Activated T-helper 17 cell treated with anti-CD3 and anti-CD28 coated beads, Interleukin-2, amount 50 U/mL, for 72 hours (primary cell): ENCODE data around the gene RASL10B. TPM values are rescaled to one million over a fixed set of nuclear protein-coding genes. Genes with fewer than 3 reads are reported as not detected.
"Not testable (repeated sequence)": the region's sequence is repeated elsewhere in the genome, so short reads cannot be mapped to it uniquely, and the experiment has no call there.

ENCODE experiments used
- ATAC-seq: fragments of 150-1000 bp; cut with Tn5 transposase; replicated peaks from 2 replicates; pipeline ENCODE4 v1.10.0; 2021; ENCODE audit warnings: mild to moderate bottlenecking, moderate library complexity
- H3K27ac Mint-ChIP-seq: one replicate; pipeline ENCODE4 v1.8.0; 2022; ENCODE audit warnings: mixed read lengths
- H3K27me3 Mint-ChIP-seq: one replicate; pipeline ENCODE4 v1.8.0; 2022; ENCODE audit warnings: mixed read lengths
- H3K36me3 Mint-ChIP-seq: one replicate; pipeline ENCODE4 v1.8.0; 2022; ENCODE audit warnings: low read depth, mild to moderate bottlenecking, mixed read lengths
- H3K4me1 Mint-ChIP-seq: one replicate; pipeline ENCODE4 v1.8.0; 2022; ENCODE audit warnings: mixed read lengths
- H3K4me3 Mint-ChIP-seq: one replicate; pipeline ENCODE4 v1.8.0; 2022; ENCODE audit warnings: mild to moderate bottlenecking, mixed read lengths
- H3K9me3 Mint-ChIP-seq: one replicate; pipeline ENCODE4 v1.8.0; 2022; ENCODE audit warnings: mixed read lengths
- total RNA-seq, 2 donors: library from RNA; stranded (reverse); gene quantifications; one replicate each; pipeline ENCODE4 v1.2.3, GENCODE V29; 2022

Gene RASL10B
- total RNA-seq, 2 donors from 2014 or later: 0.16 to 0.63 TPM

DNA sequence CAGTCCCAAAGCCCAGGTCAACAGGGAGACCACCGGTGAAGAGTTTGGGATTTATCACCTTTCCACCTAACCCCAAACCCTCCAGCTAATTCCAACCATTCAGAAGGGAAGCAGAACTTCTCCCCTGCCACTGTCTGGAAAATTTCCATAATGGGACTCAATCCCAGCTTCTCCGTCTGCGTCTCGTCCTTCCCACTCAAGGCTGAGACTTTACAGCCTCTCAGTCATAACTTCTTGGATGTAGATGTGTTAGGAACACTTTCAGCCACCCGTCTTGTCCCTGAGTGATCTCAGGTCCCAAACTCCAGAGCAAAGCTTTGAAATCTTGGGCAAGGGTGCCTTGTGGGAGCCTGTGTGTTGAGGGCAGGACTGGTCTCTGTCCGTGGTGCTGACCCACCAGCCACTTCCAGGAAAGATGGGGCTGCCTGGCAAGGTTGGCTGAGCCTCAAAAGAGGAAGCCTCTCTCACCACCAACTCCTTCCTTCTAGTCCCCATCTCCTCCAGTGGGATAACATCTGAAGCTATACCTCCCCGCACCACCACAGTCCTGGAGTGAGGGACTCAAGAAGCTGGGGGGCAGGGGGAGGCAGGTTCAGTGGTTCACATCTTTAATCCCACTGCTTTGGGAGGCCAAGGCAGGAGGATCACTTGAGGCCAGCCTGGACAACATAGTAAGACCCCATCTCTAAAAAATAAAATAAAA is 12.3 kb downstream of the RASL10B start:
- H3K27ac Mint-ChIP-seq: no peak overlapping the region
- ATAC-seq: no peak
- H3K4me1 Mint-ChIP-seq: peaks cover 3% of the 10 kb centered on the region
- no peaks in the 10 kb centered on the region for H3K36me3 Mint-ChIP-seq
- H3K9me3 Mint-ChIP-seq: no peaks in the 10 kb centered on the region
- no peak overlapping the region for H3K4me3 Mint-ChIP-seq
- peaks cover 13% of the 10 kb centered on the region for H3K27me3 Mint-ChIP-seq

DNA sequence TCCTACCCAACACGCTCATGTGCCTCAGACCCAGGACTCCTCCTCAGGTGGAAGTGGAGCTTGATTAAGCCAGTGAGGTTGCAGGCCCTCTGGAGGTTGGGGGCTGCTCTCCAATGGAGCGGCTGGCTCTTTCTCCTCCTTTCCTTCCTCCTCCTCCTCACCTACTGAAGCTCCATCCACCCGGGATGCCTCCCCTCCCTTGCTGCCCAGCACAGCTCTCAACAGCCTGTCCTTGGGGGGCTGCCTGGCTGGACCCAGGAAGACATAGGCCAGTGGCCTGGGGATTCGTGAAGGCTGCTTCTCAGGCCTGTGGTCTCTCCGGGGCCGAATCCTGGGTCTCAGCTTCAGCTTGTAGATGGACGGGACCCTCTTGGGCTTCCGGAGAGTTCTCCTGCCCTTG is 13.4 kb downstream of the RASL10B start:
- no peak overlapping the region for H3K27ac Mint-ChIP-seq
- H3K4me3 Mint-ChIP-seq: no peak overlapping the region
- ATAC-seq: no peak
- no peaks in the 10 kb centered on the region for H3K9me3 Mint-ChIP-seq
- H3K4me1 Mint-ChIP-seq: peaks cover 3% of the 10 kb centered on the region
- no peaks in the 10 kb centered on the region for H3K36me3 Mint-ChIP-seq
- H3K27me3 Mint-ChIP-seq: peaks cover 23% of the 10 kb centered on the region

DNA sequence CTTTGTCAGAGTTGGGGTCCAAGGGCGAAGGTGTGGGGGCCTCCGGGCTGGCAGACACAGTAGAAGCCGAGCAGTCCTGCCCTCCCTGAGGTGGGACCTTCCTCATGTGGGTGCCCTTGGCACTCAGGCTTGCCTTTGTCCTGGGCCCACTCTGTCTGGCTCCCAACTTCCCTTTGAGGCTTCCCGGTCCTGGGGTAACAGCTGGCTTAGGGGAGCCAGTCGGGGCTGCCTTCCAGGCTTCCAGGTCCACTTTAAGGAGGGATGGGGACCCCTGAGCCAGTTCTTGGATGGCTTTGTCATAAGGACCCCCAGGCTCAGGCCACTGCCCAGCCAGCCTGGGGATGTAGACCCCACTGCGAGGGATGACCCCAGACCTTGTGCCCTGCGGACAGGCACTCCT is 13.8 kb downstream of the RASL10B start:
- Mint-ChIP-seq H3K4me3 (no peak overlapping the region), H3K36me3 (no peaks in the 10 kb centered on the region), H3K4me1 (peaks cover 3% of the 10 kb centered on the region), H3K27ac (no peak overlapping the region), H3K27me3 (peaks cover 25% of the 10 kb centered on the region), H3K9me3 (no peaks in the 10 kb centered on the region)
- ATAC-seq: no peak

DNA sequence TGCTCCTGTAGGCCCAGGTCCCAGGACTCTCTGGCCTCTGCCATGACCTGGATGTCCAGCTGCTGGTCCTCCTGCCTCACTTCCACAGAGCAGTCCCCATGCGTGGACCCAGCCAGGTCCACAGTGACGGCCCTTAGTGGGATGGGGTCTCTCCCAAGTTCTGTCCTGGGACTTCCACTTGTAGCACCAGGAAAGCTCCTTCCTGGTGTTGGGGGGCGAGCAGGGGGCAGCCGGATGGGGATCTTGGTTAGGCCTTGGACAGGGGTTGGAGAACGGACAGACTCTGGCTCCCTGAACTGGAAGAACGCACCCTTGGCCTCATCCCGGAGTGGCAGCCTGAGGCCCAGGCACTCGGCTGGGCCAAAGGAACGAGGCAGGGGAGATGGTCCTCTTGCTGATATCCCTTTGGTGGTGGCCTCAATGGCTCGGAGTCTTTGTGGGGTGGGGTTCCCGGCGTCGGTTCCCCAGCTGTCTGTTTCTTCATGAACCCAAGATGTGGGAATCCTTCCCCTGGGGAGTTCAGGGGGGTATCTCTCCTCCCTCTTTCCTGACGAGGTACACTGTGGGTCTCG is 14.4 kb downstream of the RASL10B start:
- Mint-ChIP-seq H3K27me3 (peaks cover 31% of the 10 kb centered on the region), H3K27ac (no peak overlapping the region), H3K36me3 (no peaks in the 10 kb centered on the region), H3K4me1 (peaks cover 3% of the 10 kb centered on the region), H3K4me3 (no peak overlapping the region), H3K9me3 (no peaks in the 10 kb centered on the region)
- no peak for ATAC-seq

DNA sequence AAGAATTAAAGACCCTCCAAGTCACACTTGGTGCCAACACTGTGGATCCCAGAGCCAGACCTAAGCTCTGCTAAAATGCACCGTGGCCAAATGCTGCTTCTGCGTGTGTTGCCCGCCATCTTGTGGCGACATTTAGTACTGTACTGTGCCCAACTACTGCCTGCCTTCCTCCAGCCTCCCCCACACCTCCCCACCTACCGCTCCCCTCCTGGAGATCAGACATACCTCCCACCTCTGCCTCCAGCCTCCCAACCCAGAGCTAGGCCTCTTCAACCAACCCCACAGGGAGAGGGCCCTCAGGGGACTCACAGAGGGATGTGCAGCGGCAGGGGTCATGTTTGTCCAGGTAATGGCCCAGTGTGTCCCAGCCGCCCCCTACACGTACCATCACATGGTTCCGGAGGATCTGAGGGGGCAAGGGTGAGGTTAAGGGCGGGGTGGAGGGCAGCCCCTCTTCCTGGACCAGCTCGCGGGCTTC is 16.1 kb downstream of the RASL10B start:
- H3K27ac Mint-ChIP-seq: no peak overlapping the region
- no peaks in the 10 kb centered on the region for H3K4me1 Mint-ChIP-seq
- ATAC-seq: peak; percentile 90
- no peak overlapping the region for H3K4me3 Mint-ChIP-seq
- H3K36me3 Mint-ChIP-seq: no peaks in the 10 kb centered on the region
- peaks cover 29% of the 10 kb centered on the region for H3K27me3 Mint-ChIP-seq
- H3K9me3 Mint-ChIP-seq: no peaks in the 10 kb centered on the region

DNA sequence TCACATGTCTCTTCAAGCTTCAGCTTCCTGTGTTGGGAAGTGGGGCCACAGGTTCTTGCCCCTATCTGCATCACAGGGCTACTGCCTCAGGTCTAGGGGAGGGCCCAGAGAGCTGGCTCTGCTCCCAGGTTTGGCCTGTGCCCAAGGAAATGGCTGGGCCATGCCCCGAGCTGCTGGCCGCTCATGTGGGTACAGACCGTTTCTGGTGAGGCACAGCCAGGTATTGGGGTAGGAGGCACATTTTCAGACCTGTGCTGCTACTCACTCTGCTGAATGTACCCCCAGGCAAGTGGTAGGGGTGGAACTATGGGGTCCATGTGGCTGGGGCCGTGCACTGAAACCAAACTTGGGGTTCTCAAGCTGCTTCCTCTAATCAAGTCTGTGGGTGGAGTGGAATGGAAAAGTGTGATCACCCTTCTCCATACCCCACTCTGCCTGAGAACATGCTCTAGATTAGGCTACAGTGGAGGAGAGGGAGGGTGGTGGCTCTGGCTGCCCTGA is 17.0 kb downstream of the RASL10B start:
- Mint-ChIP-seq H3K4me1 (no peaks in the 10 kb centered on the region), H3K27ac (no peak overlapping the region), H3K9me3 (no peaks in the 10 kb centered on the region), H3K27me3 (peaks cover 28% of the 10 kb centered on the region), H3K4me3 (no peak overlapping the region), H3K36me3 (no peaks in the 10 kb centered on the region)
- no peak for ATAC-seq

DNA sequence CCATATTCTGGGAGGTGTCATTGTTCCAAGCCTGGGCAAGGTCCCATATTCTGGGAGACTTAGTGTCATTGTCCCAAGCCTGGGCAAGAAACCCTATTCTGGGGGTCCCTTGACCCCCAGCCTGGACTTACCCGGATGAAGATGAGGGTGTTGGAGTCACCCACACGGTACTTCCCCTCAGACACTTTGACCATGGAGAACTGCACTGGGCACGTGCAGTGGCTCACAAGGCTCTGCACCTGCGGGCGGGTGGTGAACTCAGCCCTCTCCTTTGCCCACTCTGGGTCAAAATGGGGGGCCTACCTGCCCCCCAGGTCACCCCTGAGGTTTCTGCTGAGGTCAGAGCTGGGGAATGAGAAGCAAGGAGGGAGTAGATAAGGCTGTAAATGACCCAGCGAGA is 17.5 kb downstream of the RASL10B start:
- Mint-ChIP-seq H3K4me3 (no peak overlapping the region), H3K27me3 (peaks cover 28% of the 10 kb centered on the region), H3K4me1 (no peaks in the 10 kb centered on the region), H3K36me3 (no peaks in the 10 kb centered on the region), H3K9me3 (no peaks in the 10 kb centered on the region), H3K27ac (no peak overlapping the region)
- ATAC-seq: no peak

DNA sequence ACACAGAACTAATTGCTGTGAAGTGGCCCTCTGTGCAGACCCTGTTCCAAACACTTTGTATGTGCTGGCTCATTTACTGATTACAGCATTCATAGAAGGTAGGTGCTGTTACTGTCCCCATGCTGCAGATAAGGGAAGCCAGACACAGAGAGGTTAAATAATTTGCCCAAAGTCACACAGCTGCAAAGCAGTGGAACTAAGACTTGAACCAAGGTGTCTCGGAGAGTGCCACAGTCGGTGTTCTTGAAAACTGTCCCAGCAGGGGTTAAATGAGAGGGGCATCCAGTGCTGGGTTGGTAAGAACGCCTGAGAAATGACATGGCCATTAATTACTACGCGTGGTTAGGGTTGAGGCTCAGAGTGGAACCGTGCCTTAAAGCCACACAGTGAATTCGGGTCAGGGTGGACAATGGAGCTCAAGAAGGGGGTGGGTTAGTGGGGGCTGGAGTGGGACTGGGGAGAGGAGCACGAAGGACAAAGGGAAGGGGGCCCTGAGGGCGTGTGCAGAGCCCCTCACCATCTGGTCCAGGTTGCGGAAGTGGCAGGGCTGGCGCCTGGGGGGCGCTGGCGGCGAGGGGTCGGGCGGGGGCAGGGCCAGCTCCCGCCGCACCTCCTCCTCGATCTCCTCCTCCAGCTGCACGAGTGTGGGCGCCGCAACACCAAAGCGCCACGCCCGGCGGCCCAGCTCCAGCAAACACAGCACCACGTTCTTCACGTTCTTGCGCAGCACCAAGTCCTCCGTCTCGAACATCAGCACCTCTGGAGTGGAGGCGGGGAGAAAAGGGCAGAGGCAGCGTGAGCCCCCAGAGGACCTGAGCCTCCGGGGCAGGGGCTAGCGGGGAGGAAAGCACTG is 18.3 kb downstream of the RASL10B start:
- H3K4me1 Mint-ChIP-seq: no peaks in the 10 kb centered on the region
- H3K36me3 Mint-ChIP-seq: no peaks in the 10 kb centered on the region
- H3K27me3 Mint-ChIP-seq: peaks cover 28% of the 10 kb centered on the region
- no peak for ATAC-seq
- H3K27ac Mint-ChIP-seq: no peak overlapping the region
- H3K9me3 Mint-ChIP-seq: no peaks in the 10 kb centered on the region
- H3K4me3 Mint-ChIP-seq: no peak overlapping the region

DNA sequence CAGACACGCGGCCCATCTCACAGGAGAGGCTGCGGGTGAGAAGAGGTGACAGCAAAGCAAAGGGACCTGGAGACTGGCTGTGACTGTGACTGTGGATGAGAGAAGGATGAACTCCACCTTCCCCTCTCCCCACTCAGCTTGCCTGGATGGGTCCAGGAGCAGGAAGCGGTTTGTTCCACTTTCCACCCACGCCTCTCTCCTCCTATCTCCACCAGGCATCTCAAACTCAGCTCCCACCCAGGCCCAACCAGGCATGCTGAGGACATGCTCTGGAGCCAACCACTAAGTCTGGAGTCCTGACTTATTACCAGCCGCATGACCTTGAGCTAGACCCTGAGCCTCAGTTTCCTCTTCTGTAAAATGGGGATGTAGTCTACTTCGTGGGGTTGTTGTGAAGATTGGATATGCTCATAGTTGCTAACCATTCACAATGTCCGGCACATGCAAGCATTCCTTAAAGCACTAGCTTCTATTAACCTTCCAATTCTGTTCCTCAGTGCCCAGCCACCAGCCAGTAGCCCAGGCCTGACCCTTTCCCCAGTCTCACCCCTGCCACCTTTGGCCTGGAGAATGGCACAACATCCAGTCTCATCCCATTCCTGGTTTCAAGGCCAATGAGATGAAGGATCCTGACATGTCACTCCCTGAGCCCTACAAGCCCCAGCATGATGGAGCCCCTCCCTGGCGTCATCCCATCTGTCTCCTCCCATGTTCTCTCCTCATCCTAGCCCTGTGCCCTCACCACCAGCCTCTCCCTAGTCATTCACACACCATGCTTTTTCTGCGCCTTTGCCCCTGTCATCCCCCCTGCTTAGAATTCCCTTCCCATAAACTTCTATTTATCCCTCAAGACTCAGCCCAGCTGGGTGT is 19.3 kb downstream of the RASL10B start:
- H3K9me3 Mint-ChIP-seq: no peaks in the 10 kb centered on the region
- H3K27ac Mint-ChIP-seq: no peak overlapping the region
- peaks cover 28% of the 10 kb centered on the region for H3K27me3 Mint-ChIP-seq
- H3K4me1 Mint-ChIP-seq: no peaks in the 10 kb centered on the region
- H3K36me3 Mint-ChIP-seq: no peaks in the 10 kb centered on the region
- H3K4me3 Mint-ChIP-seq: no peak overlapping the region
- no peak for ATAC-seq

DNA sequence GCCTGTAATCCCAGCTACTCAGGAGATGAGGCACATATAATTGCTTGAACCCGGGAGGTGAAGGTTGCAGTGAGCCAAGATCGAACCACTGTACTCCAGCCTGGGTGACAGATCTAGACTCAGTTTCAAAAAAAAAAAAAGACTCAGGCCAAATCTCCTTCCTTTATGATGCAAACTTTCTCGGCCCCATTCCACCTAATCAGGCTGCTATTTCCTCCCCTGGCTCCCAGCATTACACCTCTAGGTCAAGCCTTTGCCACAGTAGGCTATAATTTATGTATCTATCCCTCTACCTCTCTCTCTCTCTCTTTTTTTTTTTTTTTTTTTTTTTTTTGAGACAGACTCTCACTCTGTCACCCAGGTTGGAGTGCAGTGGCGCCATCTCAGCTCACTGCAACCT is 20.1 kb downstream of the RASL10B start:
- H3K27ac Mint-ChIP-seq, H3K36me3 Mint-ChIP-seq, H3K4me1 Mint-ChIP-seq, H3K9me3 Mint-ChIP-seq, ATAC-seq, H3K4me3 Mint-ChIP-seq: not testable (repeated sequence)
- H3K27me3 Mint-ChIP-seq: peaks cover 28% of the 10 kb centered on the region

DNA sequence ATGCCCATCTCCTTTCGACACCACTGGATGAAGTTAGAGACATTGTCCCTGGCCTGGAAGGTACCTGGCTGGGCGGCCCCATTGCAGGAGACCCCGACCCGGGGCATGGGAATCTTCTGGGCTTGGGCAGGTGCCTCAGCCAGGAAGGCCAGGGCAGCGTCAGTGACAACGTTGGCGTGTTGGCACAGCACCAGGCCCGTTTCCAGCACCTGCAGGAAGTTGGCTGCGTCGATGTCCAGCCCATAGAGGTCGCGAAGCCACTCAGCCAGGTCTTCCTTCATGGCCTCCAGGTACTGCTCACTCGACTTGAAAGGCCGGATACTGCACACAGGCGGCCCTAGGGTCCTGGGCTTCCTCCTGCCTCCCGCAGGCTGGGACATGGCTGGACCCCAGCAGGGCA is 21.0 kb downstream of the RASL10B start:
- Mint-ChIP-seq H3K4me3 (no peak overlapping the region), H3K27ac (no peak overlapping the region), H3K27me3 (peaks cover 28% of the 10 kb centered on the region), H3K36me3 (no peaks in the 10 kb centered on the region), H3K4me1 (no peaks in the 10 kb centered on the region), H3K9me3 (no peaks in the 10 kb centered on the region)
- ATAC-seq: no peak

DNA sequence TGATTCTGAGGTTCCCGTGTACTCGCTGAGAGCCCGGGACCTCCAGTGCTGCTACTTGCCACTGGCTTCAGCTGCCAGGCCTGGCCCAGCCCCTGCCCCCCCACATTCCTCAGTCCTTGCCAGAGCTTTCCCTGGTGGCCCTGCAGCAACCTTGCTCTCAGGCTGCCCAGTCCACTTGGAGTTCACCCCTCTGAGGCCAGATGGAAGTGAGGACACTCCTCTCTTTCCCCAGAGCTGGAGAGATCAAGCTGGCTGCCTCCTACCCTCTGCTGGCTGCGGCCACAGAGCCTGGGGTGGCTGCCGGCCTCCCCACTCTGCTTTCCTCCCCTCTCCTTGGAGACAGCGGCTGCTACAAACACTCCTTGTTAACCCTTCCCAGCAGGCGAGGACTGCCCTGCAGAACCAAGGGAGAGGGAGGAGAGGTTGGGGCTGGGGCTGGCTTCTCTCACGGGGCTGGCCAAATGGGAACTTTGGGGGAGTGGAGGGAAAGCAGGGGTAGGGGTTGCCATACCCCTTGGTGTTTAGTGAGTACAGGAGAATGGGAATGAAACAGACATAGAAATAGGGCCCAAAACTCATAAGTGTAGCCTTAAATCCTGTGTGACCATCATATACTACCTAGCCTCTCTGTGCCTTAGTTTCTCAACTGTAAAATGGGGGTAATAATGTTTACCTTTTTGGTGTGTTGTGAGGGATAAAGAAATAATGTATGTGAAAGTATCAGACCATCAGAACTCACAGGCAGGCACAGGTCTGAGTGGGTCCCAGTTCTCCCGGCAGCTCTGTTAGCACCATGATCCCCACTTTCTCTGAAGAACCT is 21.7 kb downstream of the RASL10B start, which contains the start of gene GAS2L2:
Gene GAS2L2, minus strand, starts transcription at position 295 of the 820 bp plus-strand sequence. CDS start 389 bp downstream, outside the sequence.
- no peaks in the 10 kb centered on the region for H3K9me3 Mint-ChIP-seq
- no peak for ATAC-seq

DNA sequence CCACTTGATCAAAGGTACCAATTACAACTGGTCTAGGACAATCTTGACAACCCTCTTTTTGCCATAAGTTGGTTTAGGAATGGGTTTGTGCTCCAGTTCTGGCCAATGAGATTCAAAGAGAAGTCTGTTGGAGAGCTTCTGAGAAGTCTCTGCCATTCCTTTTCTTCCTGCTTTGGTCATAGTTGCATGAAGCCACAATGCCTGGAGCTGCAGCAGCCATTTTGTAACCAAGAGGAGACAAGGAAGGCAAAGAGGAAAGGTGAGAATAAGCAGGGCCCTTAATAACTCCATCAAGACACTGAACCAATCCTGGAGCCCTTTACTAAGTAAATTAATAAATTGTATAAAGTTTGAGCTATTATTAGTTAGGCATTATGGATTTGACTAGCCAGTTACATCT is 25.8 kb downstream of the RASL10B start:
- H3K27me3 Mint-ChIP-seq: no peaks in the 10 kb centered on the region
- H3K4me1 Mint-ChIP-seq: no peaks in the 10 kb centered on the region
- ATAC-seq: no peak
- no peak overlapping the region for H3K4me3 Mint-ChIP-seq
- no peak overlapping the region for H3K27ac Mint-ChIP-seq
- H3K9me3 Mint-ChIP-seq: no peaks in the 10 kb centered on the region
- no peaks in the 10 kb centered on the region for H3K36me3 Mint-ChIP-seq

More for the DNA sequence above, 21.7 kb downstream of the RASL10B start, which contains the start of gene GAS2L2:
- H3K4me1 Mint-ChIP-seq: no peaks in the 10 kb centered on the region
- H3K27me3 Mint-ChIP-seq: peaks cover 28% of the 10 kb centered on the region
- no peak within 1 kb of the TSS for H3K27ac Mint-ChIP-seq
- H3K36me3 Mint-ChIP-seq: no peaks in the 10 kb centered on the region
- H3K4me3 Mint-ChIP-seq: no peak within 1 kb of the TSS
